Colonic mucosa (tissue), 4 donors: Measurements from ENCODE around the gene GNAT2. TPM values are rescaled to one million over a fixed set of nuclear protein-coding genes. Genes with fewer than 3 reads are reported as not detected.

Experiments used
- DNase-seq: peaks from one replicate; pipeline ENCODE4 v3.0.0-alpha.2; 2020
- H3K27ac ChIP-seq: fragments of 200-600 bp; one replicate; pipeline ENCODE4 v1.8.0; 2021
- H3K27me3 ChIP-seq: fragments of 200-600 bp; one replicate; pipeline ENCODE4 v1.8.0; 2021
- H3K36me3 ChIP-seq: fragments of 200-600 bp; one replicate; pipeline ENCODE4 v1.8.0; 2021
- H3K4me1 ChIP-seq: fragments of 200-600 bp; one replicate; pipeline ENCODE4 v1.8.0; 2021; ENCODE audit warnings: mild to moderate bottlenecking
- H3K4me3 ChIP-seq: fragments of 200-600 bp; one replicate; pipeline ENCODE4 v1.8.0; 2021
- H3K9ac ChIP-seq, 2 donors: one replicate each; pipeline ENCODE4 v1.7.0; 2013; ENCODE audit warnings: control low read depth in 2 of 2, low read depth in 2 of 2, low read length in 2 of 2
- H3K9me3 ChIP-seq: fragments of 200-600 bp; one replicate; pipeline ENCODE4 v1.8.0; 2021
- CTCF ChIP-seq: fragments of 200-600 bp; IDR thresholded peaks from one replicate; pipeline ENCODE4 v1.8.0; 2022; ENCODE audit warnings: antibody characterized with exemption, mild to moderate bottlenecking
- intact Hi-C: fragments of 100-400 bp; cut with DNase I; formaldehyde crosslinking; loops from one replicate; pipeline ENCODE4 v1.14.1; 2022
- total RNA-seq, 2 donors: library from RNA; stranded (reverse); fragmentation: NEBNext Ultra II Directional in 1 of 2; extraction: Animal tissue kit (Norgen Biotek cat#: 25700) in 1 of 2; gene quantifications; one replicate each; pipeline ENCODE4 v1.2.1, GENCODE V29; 2021
- donor health status: healthy.
- donor health status: DM: no; HTN: no; CAD: no.
- donor health status: DM: no; HTN: no; CAD: no.

The GNAT2 gene
- total RNA-seq, 2 donors from 2014 or later, result 0.32 TPM; not detected in 1

- no peak for TF ChIP-seq CTCF
- intact Hi-C loops, result no loop called here
- Histone ChIP-seq H3K36me3 (no peaks in the 10 kb centered on the region), H3K9ac (no peak overlapping the region), H3K4me1 (no peaks in the 10 kb centered on the region), H3K27me3 (no peaks in the 10 kb centered on the region), H3K4me3 (no peak overlapping the region), H3K9me3 (no peaks in the 10 kb centered on the region), H3K27ac (no peak overlapping the region)
- no peak for DNase-seq
Observed at GRCh38 chr1:109609881-109610280, 9.5 kb downstream of the GNAT2 start.

- Histone ChIP-seq H3K27me3 (no peaks in the 10 kb centered on the region), H3K27ac (no peak overlapping the region), H3K9ac (no peak overlapping the region), H3K36me3 (no peaks in the 10 kb centered on the region), H3K4me3 (no peak overlapping the region), H3K4me1 (no peaks in the 10 kb centered on the region), H3K9me3 (no peaks in the 10 kb centered on the region)
- no peak for DNase-seq
- no peak for TF ChIP-seq CTCF
- intact Hi-C loops, result no loop called here
Observed at GRCh38 chr1:109605381-109605780, 14.0 kb downstream of the GNAT2 start.

- no peaks in the 10 kb centered on the region for H3K27me3 ChIP-seq
- no peaks in the 10 kb centered on the region for H3K36me3 ChIP-seq
- no peak for DNase-seq
- intact Hi-C loops, result no loop called here
- TF ChIP-seq CTCF, result no peak
- H3K27ac ChIP-seq, result no peak overlapping the region
- no peak overlapping the region for H3K4me3 ChIP-seq
- no peak overlapping the region for H3K9ac ChIP-seq
- H3K4me1 ChIP-seq, result no peaks in the 10 kb centered on the region
- H3K9me3 ChIP-seq, result no peaks in the 10 kb centered on the region
Observed at GRCh38 chr1:109603229-109603628, 16.2 kb downstream of the GNAT2 start.

- Histone ChIP-seq H3K4me3 (no peak overlapping the region), H3K9ac (no peak overlapping the region), H3K36me3 (no peaks in the 10 kb centered on the region), H3K4me1 (no peaks in the 10 kb centered on the region), H3K9me3 (no peaks in the 10 kb centered on the region), H3K27ac (no peak overlapping the region), H3K27me3 (no peaks in the 10 kb centered on the region)
- no peak for TF ChIP-seq CTCF
- DNase-seq, result no peak
- intact Hi-C loops, result no loop called here
Observed at GRCh38 chr1:109598655-109599054, 20.8 kb downstream of the GNAT2 start.

GRCh38 chr1:109598156-109598555 lies 21.3 kb downstream of the GNAT2 start:
- DNase-seq, result no peak
- intact Hi-C loops, result no loop called here
- H3K4me1 ChIP-seq, result no peaks in the 10 kb centered on the region
- H3K36me3 ChIP-seq, result no peaks in the 10 kb centered on the region
- no peak overlapping the region for H3K9ac ChIP-seq
- H3K27me3 ChIP-seq, result no peaks in the 10 kb centered on the region
- H3K27ac ChIP-seq, result no peak overlapping the region
- H3K4me3 ChIP-seq, result no peak overlapping the region
- no peaks in the 10 kb centered on the region for H3K9me3 ChIP-seq
- TF ChIP-seq CTCF, result no peak

GRCh38 chr1:109595531-109595930 lies 23.9 kb downstream of the GNAT2 start:
- DNase-seq, result no peak
- no peak for TF ChIP-seq CTCF
- intact Hi-C loops, result no loop called here
- H3K9ac ChIP-seq, result no peak overlapping the region
- H3K36me3 ChIP-seq, result no peaks in the 10 kb centered on the region
- no peaks in the 10 kb centered on the region for H3K9me3 ChIP-seq
- no peak overlapping the region for H3K4me3 ChIP-seq
- no peaks in the 10 kb centered on the region for H3K4me1 ChIP-seq
- no peaks in the 10 kb centered on the region for H3K27me3 ChIP-seq
- H3K27ac ChIP-seq, result no peak overlapping the region
